GM19240 (cell line): ENCODE results near the gene SLC44A2.
A peak's percentile ranks its signal among the peaks of the same experiment; 100 is the strongest.

ENCODE experiments used
- DNase-seq: peaks from one replicate; pipeline ENCODE4 v3.0.0; 2011; ENCODE audit warnings: low spot score; ENCODE audit not compliant: insufficient read length

The SLC44A2 gene

GRCh38 chr19:10625003-10625761, at the start of gene SLC44A2:
TSS of gene SLC44A2 (plus strand) at chr19:10625553. CDS start at chr19:10625634, 81 bp downstream.
- no peak for DNase-seq

- no peak for DNase-seq
Observed at GRCh38 chr19:10577951-10578350, 47.4 kb upstream of the SLC44A2 start.

GRCh38 chr19:10580979-10581631, 44.2 kb upstream of the SLC44A2 start:
- peak; percentile 70 for DNase-seq

GRCh38 chr19:10582091-10582490, 43.3 kb upstream of the SLC44A2 start:
- no peak for DNase-seq

- no peak for DNase-seq
Observed at GRCh38 chr19:10583036-10583776, 42.1 kb upstream of the SLC44A2 start.

- DNase-seq: no peak
Observed at GRCh38 chr19:10586396-10586795, 39.0 kb upstream of the SLC44A2 start.

GRCh38 chr19:10587022-10587838, 38.1 kb upstream of the SLC44A2 start, which contains the start of gene AP1M2:
TSS of gene AP1M2 (minus strand) at chr19:10587312. CDS start at chr19:10587231, 81 bp downstream.
- DNase-seq: no peak

GRCh38 chr19:10587839-10588150, 37.6 kb upstream of the SLC44A2 start:
- no peak for DNase-seq

GRCh38 chr19:10593148-10593547, 32.2 kb upstream of the SLC44A2 start:
- DNase-seq: no peak

DNA sequence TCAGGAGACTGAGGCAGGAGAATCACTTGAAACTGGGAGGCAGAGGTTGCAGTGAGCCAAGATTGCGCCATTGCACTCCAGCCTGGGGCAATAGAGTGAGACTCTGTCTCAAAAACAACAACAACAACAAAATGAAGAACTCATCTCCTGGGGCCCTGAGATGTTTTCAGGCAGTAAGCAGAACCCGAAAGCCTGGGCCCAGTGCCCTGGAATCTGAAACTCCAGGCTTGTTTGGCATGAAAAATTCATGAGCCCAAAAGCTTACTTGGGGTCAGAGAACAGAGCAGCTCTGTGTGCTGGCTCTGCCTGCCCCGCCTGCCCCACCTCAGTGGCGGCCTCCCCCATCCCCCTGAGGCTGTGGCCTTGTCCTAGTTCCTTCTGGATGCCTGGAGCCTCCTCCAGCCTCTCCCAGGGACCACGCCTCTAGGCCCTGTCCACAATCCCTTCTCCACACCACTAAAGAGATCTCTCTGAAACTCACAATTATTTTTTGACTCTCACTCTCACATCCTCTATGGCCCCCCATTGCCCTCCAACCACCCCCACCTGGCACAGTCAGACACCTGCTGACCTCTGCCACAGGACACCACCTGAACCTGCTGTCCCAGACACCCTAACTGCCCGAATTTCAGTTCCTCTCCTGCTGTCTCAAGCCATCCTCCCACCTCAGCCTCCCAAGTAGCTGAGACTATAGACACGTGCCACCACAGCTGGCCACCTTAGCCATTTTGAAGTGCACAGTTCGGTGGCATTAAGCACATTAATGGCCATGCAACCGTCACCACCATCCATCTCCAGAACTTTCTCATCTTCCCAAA, 31.3 kb upstream of the SLC44A2 start:
- peak; percentile 47 for DNase-seq

DNA sequence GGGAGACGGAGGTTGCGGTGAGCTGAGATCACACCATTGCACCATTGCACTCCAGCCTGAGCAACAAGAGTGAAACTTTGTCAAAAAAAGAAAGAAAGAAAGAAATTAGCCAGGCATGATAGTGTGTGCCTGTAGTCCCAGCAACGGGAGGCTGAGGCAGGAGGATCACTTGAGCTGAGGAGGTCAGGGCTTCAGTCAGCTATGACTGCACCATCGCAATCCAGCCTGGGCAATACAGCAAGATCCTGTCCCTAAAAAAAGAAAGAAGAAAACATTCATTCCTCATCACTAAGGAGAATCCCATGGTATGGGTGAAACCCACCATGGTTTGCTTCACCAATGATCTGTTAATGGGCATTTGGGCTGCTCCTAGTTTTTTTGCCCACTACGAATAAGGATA, 25.2 kb upstream of the SLC44A2 start:
- DNase-seq: no peak

- DNase-seq: no peak
Observed at GRCh38 chr19:10601999-10602329, 23.4 kb upstream of the SLC44A2 start.

DNA sequence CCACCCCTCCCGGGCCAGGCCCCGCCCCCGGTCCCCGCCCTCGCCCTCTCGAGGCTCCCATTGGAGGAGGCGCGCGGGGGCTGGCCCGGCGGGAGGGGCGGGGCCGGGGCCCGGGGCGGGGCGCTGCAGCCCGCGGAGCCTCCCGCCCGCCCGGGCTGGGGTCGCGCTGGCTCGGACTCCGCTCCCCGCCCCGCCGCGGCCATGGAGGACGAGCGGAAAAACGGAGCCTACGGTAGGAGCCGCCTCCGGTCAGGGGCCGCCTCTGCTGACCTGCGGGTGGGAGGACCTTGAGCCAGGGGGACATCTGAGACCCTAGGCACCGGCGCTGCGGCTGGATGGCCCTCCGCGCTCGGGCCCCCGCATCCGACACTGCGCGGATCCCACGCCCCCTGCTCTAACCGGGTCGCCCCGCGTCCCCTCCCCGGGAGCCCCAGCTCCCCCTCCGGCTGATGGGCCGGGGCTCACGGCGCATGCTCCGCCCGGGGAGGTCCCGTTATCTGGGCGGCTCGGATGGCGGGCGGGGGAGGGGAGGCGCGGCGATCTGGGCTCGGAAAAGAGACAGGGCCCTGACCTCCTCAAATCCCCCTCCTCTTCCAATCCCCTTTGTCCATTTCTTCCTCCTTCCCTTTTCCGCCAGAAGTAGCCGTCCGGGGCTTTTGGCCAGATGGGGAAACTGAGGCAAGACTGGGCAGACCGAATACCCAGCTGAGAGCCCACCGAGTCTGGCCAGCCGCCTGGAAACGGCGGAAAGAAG, 22.8 kb upstream of the SLC44A2 start:
- peak; percentile 80 for DNase-seq

- DNase-seq: no peak
Observed at GRCh38 chr19:10603084-10603872, 22.1 kb upstream of the SLC44A2 start.

GRCh38 chr19:10603873-10604459, 21.4 kb upstream of the SLC44A2 start:
- DNase-seq: no peak

DNA sequence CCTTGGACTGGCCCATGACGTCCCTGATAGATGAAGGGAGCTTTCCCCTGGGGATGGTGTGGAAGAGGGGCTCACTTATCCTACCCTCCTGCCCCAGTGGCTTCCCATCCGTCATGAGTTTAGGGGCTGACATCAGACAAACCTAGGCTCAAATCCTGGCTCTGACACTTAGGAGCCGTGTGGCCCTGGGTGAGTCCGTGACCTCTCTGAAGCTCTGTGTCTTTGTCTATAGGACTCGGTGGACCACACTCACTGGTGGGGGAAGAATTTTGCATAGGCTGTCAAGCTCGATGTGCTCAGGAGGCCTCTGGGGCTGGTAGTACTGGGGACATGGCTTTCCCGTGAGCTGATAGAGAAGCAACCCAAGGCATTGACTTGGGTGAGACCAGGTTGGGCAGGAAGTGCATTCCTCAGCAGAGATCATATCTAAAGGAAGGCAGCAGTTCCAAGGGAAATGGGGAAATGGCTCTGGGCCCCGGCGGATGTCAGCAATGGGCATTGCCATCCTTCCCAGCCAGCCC, 20.8 kb upstream of the SLC44A2 start:
- no peak for DNase-seq

GRCh38 chr19:10611907-10612306, 13.4 kb upstream of the SLC44A2 start:
- no peak for DNase-seq

DNA sequence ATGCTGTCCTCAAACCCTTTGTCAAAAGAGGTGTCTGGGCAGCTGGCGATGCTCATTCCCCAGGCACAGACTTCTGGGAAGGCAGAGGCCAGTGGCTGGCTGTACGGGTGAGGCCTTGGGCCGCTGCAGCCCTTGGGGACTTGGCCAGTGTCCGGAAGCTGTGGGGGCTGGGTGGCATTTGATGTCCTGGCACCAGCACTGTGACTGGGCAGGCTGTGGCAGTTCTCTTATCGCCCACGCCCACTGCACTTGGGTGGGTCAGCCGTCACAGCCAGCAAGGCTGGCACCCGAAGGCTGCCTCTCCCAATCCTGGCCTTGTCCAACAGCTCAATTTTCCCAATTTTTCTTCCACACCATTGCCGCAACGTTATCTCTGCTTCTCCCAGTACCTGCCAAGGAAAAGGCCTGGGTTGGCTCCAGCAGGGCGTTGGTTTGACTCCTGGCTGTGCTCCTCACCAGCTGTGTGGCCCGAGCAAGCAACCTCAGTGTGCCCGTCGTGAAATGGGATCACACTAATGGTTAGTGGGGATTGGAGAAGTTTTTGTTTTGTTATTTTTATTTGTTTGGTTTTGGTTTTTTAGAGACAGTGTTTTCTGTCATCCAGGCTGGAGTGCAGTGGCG, 12.7 kb upstream of the SLC44A2 start:
- no peak for DNase-seq
